Measurements from ENCODE around the gene OAF.

The OAF gene

DNA sequence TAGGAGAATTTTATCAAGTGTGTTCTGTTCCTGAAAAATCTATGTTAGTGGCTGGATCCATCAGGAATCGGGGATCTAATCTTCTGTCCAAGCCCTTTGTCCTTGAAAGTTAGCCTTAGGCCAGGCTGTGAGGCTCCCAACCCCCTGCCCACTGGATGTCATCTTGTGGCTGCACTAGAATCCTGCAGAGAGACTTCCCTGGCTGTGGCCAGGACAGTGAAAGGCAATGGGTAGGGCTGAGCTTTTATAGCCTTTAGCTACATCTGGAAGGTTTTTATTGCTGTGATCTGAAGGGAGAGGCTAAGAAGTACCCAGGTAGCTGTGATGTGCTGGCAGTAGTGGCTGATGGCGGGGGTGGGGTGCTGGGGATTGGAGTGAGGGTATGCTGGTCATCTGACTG is 2.1 kb downstream of the OAF start:
- Mint-ChIP-seq H3K36me3 (ENCODE audit: insufficient read depth) (no peaks in the 10 kb centered on the region), H3K9me3 (no peaks in the 10 kb centered on the region), H3K4me1 (peaks cover 19% of the 10 kb centered on the region), H3K4me3 (no peak overlapping the region), H3K27ac (ENCODE audit: low read depth) (no peak overlapping the region), H3K27me3 (peaks cover 34% of the 10 kb centered on the region)
- ATAC-seq (replicated peaks; ENCODE audit: extremely low read depth, poor library complexity, severe bottlenecking) (no peak), DNase-seq (ENCODE audit: low spot score in 2 of 2) (no peak)

GRCh38 chr11:120214581-120214980 is 3.7 kb downstream of the OAF start:
- Mint-ChIP-seq H3K4me3 (no peak overlapping the region), H3K27ac (ENCODE audit: low read depth) (no peak overlapping the region), H3K9me3 (no peaks in the 10 kb centered on the region), H3K4me1 (peaks cover 19% of the 10 kb centered on the region), H3K36me3 (ENCODE audit: insufficient read depth) (no peaks in the 10 kb centered on the region), H3K27me3 (peaks cover 18% of the 10 kb centered on the region)
- no peak for ATAC-seq (replicated peaks; ENCODE audit: extremely low read depth, poor library complexity, severe bottlenecking)
- DNase-seq (ENCODE audit: low spot score in 2 of 2), result no peak

- no peaks in the 10 kb centered on the region for H3K9me3 Mint-ChIP-seq
- H3K4me3 Mint-ChIP-seq, result no peak overlapping the region
- H3K36me3 Mint-ChIP-seq (ENCODE audit: insufficient read depth), result no peaks in the 10 kb centered on the region
- peaks cover 12% of the 10 kb centered on the region for H3K4me1 Mint-ChIP-seq
- H3K27ac Mint-ChIP-seq (ENCODE audit: low read depth), result no peak overlapping the region
- ATAC-seq (replicated peaks; ENCODE audit: extremely low read depth, poor library complexity, severe bottlenecking), result no peak
- DNase-seq (ENCODE audit: low spot score in 2 of 2), result no peak
- H3K27me3 Mint-ChIP-seq, result peaks cover 11% of the 10 kb centered on the region
Observed at GRCh38 chr11:120215634-120216033, 4.8 kb downstream of the OAF start.

DNA sequence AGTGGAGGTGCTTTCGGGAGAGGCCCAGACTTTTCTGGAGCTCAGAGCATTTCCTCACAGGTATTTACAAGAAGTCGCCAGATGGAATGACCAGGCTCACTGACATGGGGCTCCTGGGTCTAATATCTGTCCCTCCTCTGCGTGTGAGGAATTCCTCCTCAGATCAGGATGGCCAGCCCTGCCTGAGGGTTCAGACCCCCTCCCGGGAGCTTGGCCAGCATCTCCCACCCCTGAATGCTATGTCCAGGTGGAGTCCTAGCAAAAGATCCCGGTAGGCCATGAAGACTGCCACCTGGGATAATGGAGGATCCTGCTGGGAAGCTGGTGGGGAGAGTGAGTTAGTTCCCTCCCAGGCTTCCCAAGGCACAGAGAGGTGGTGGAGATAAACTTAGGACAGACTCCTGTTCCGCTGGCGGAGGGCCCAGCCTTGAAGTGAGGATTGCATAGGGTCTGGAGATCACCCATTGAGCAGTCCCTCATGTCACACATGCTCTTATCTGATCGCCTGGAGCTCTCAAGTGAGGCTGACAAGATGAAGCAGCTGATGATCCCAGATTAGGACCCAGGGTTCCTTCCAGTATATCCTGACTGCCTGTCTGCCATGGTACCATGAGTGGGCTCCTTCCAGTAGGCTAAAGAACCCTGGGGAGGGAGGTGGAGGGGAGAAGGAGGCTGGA is 5.7 kb downstream of the OAF start:
- Mint-ChIP-seq H3K4me3 (no peak overlapping the region), H3K36me3 (ENCODE audit: insufficient read depth) (no peaks in the 10 kb centered on the region), H3K9me3 (no peaks in the 10 kb centered on the region), H3K27me3 (peaks cover 8% of the 10 kb centered on the region), H3K27ac (ENCODE audit: low read depth) (no peak overlapping the region), H3K4me1 (peaks cover 10% of the 10 kb centered on the region)
- ATAC-seq (replicated peaks; ENCODE audit: extremely low read depth, poor library complexity, severe bottlenecking), result no peak
- DNase-seq (ENCODE audit: low spot score in 2 of 2), result no peak

- DNase-seq (ENCODE audit: low spot score in 2 of 2), result no peak
- no peak for ATAC-seq (replicated peaks; ENCODE audit: extremely low read depth, poor library complexity, severe bottlenecking)
- Mint-ChIP-seq H3K4me3 (no peak overlapping the region), H3K27ac (ENCODE audit: low read depth) (no peak overlapping the region), H3K36me3 (ENCODE audit: insufficient read depth) (no peaks in the 10 kb centered on the region), H3K9me3 (no peaks in the 10 kb centered on the region), H3K4me1 (no peaks in the 10 kb centered on the region), H3K27me3 (no peaks in the 10 kb centered on the region)
Observed at GRCh38 chr11:120217526-120217925, 6.7 kb downstream of the OAF start.

DNA sequence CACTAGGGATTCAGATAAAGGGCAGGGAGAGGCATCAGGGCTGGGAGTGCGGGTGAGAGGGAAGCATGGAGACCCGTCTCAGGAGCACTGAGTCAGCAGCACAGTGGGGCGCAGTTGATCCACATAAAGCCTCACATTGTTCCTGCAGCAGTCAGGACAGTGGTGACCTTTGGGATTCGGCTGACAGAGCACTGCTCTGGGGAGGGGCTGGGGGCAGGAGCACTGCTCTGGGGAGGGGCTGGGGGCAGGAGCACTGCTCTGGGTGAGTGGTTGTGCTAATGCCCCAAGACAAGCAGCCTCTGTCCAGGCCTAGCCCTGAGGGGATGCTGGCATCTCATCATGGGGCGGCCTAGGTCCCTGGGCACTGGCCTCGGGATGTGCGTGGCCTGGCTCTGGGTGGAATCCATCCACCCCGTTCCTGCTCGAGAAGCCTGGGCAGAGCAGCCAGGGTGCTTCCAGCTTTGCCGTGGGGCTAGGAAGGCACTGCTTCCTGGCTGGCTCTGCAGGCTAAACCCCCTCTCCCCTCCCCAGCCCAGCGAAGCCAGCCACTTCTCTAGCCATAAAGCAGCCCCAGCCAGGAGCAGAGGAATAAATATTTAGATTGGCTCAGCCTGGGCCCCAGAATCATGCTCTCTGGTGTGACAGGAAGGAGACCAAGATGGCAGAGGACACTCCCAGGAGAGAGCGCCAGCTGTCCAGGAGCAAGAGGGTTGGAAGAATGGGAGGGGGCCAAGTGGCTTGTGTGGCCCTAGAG is 7.3 kb downstream of the OAF start:
- H3K4me1 Mint-ChIP-seq, result no peaks in the 10 kb centered on the region
- H3K27me3 Mint-ChIP-seq, result no peaks in the 10 kb centered on the region
- H3K9me3 Mint-ChIP-seq, result no peaks in the 10 kb centered on the region
- ATAC-seq (replicated peaks; ENCODE audit: extremely low read depth, poor library complexity, severe bottlenecking) (no peak), DNase-seq (ENCODE audit: low spot score in 2 of 2) (no peak)
- H3K4me3 Mint-ChIP-seq, result no peak overlapping the region
- no peaks in the 10 kb centered on the region for H3K36me3 Mint-ChIP-seq (ENCODE audit: insufficient read depth)
- H3K27ac Mint-ChIP-seq (ENCODE audit: low read depth), result no peak overlapping the region

GRCh38 chr11:120218695-120219033 is 7.8 kb downstream of the OAF start:
- no peaks in the 10 kb centered on the region for H3K4me1 Mint-ChIP-seq
- H3K36me3 Mint-ChIP-seq (ENCODE audit: insufficient read depth), result no peaks in the 10 kb centered on the region
- H3K27me3 Mint-ChIP-seq, result peaks cover 4% of the 10 kb centered on the region
- DNase-seq (ENCODE audit: low spot score in 2 of 2) (no peak), ATAC-seq (replicated peaks; ENCODE audit: extremely low read depth, poor library complexity, severe bottlenecking) (no peak)
- H3K27ac Mint-ChIP-seq (ENCODE audit: low read depth), result no peak overlapping the region
- H3K4me3 Mint-ChIP-seq, result no peak overlapping the region
- no peaks in the 10 kb centered on the region for H3K9me3 Mint-ChIP-seq

DNA sequence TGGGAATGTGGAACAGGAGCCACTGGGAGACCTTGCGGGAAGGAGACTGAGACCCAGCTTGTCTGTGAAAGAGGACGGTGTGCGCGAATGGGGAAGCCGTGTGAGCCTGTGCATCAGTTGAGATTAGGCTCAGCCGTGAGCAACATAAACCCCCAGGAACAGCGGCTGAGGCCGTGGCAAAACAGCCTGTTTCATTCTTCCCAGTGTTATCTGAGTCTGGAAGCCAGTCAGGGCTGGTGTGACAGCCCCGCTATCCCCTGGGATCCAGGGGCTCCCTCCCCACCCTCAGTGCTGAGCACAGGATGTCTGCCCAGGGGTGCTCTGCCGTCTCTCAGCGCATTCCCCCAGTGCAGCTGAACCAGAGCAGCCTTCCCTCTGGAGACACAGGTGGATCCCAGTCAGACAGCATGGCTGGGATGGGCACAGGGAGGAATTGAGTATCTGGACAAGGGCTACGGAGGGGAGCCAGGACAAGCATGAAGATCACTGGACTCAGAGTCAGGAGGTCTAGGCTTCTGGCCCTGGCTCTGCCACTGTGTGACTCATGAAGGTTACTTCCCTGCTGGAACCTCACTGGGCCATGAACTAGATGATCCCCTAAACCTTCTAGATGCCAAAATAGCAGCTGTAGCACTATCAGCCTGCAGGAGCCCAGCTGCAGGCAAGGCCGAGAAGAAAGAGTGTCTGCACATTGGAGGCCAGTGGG is 8.6 kb downstream of the OAF start:
- Mint-ChIP-seq H3K36me3 (ENCODE audit: insufficient read depth) (no peaks in the 10 kb centered on the region), H3K4me3 (no peak overlapping the region), H3K27ac (ENCODE audit: low read depth) (no peak overlapping the region), H3K4me1 (peaks cover under 1% of the 10 kb centered on the region), H3K9me3 (no peaks in the 10 kb centered on the region), H3K27me3 (peaks cover 11% of the 10 kb centered on the region)
- no peak for DNase-seq (ENCODE audit: low spot score in 2 of 2)
- ATAC-seq (replicated peaks; ENCODE audit: extremely low read depth, poor library complexity, severe bottlenecking), result no peak

DNA sequence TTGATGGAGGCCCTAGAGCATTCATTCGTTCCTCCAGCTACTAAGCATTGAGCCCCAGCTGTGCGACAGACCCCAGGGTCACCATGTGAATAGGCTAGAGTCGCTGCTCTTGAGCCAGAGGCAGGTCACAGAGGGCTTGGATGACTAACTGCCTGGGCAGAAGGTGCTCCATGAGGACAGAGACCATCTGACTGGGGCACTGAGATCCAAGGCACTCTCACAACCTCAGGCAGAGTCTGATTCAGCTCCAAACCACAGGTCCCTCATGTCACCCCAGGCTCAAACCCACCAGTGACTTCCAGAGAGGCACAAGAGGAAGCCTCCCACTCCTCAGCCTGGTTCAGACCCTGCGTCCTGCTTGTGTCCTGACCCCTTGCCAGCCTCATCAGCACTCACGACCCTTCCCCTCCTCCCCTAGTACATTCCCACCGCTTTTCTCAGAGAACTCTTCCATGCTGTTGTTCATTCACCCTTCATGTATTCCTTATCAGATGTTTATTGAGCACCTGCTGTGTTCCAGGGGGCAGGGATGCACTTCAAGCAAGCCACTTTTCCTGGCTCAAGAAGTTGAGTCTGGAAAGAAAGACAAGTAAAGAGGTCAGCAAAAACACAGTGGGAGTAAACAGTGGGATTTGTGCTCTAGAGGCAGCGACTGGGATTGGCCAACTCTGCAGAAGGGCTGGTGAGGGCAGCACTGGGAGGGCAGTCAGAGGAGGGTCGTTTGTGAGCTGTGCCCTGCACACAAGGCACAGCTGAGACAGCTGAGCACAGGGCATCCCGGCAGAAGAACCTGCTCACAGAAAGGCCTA is 9.3 kb downstream of the OAF start:
- Mint-ChIP-seq H3K9me3 (no peaks in the 10 kb centered on the region), H3K27me3 (peaks cover 19% of the 10 kb centered on the region), H3K27ac (ENCODE audit: low read depth) (no peak overlapping the region), H3K4me1 (peaks cover 9% of the 10 kb centered on the region), H3K4me3 (no peak overlapping the region), H3K36me3 (ENCODE audit: insufficient read depth) (no peaks in the 10 kb centered on the region)
- DNase-seq (ENCODE audit: low spot score in 2 of 2), result no peak
- ATAC-seq (replicated peaks; ENCODE audit: extremely low read depth, poor library complexity, severe bottlenecking), result no peak

DNA sequence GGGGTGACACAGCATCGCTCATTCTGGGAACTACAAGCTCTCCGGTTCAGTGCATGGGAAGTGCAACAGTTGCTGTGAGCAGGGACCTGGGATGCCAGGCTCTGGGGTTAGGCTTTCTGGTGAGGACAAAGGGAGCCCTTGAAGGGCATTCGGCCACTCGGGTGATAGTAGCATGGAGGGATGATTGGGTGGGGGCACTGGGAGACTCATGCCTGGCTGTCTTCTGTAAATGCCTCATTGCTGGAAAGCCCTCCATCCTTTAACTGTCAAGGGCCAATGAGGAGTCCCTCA is 9.9 kb downstream of the OAF start:
- H3K27ac Mint-ChIP-seq (ENCODE audit: low read depth), result no peak overlapping the region
- H3K4me1 Mint-ChIP-seq, result peaks cover 9% of the 10 kb centered on the region
- ATAC-seq (replicated peaks; ENCODE audit: extremely low read depth, poor library complexity, severe bottlenecking) (no peak), DNase-seq (ENCODE audit: low spot score in 2 of 2) (no peak)
- H3K9me3 Mint-ChIP-seq, result no peaks in the 10 kb centered on the region
- H3K27me3 Mint-ChIP-seq, result peaks cover 24% of the 10 kb centered on the region
- H3K36me3 Mint-ChIP-seq (ENCODE audit: insufficient read depth), result no peaks in the 10 kb centered on the region
- no peak overlapping the region for H3K4me3 Mint-ChIP-seq

- Mint-ChIP-seq H3K27ac (ENCODE audit: low read depth) (no peak overlapping the region), H3K36me3 (ENCODE audit: insufficient read depth) (no peaks in the 10 kb centered on the region), H3K9me3 (no peaks in the 10 kb centered on the region), H3K4me3 (no peak overlapping the region), H3K27me3 (peaks cover 29% of the 10 kb centered on the region), H3K4me1 (peaks cover 9% of the 10 kb centered on the region)
- ATAC-seq (replicated peaks; ENCODE audit: extremely low read depth, poor library complexity, severe bottlenecking) (no peak), DNase-seq (ENCODE audit: low spot score in 2 of 2) (no peak)
Observed at GRCh38 chr11:120221115-120221752, 10.4 kb downstream of the OAF start.

GRCh38 chr11:120222916-120223315 is 12.1 kb downstream of the OAF start:
- DNase-seq (ENCODE audit: low spot score in 2 of 2), result no peak
- peaks cover 3% of the 10 kb centered on the region for H3K36me3 Mint-ChIP-seq (ENCODE audit: insufficient read depth)
- peaks cover 9% of the 10 kb centered on the region for H3K4me1 Mint-ChIP-seq
- ATAC-seq (replicated peaks; ENCODE audit: extremely low read depth, poor library complexity, severe bottlenecking), result no peak
- H3K9me3 Mint-ChIP-seq, result no peaks in the 10 kb centered on the region
- H3K27ac Mint-ChIP-seq (ENCODE audit: low read depth), result no peak overlapping the region
- H3K27me3 Mint-ChIP-seq, result peaks cover 30% of the 10 kb centered on the region
- H3K4me3 Mint-ChIP-seq, result no peak overlapping the region
